Stimulated activated CD8-positive, alpha-beta memory T cell treated with anti-CD3 and anti-CD28 coated beads, Interleukin-4, amount 100 ng/mL, for 24 hours (primary cell): Measurements from ENCODE around the gene MINAR1.
"Not testable (repeated sequence)": the region's sequence is repeated elsewhere in the genome, so short reads cannot be mapped to it uniquely, and the experiment has no call there.

Experiments used
- DNase-seq: peaks from one replicate; pipeline ENCODE4 v3.0.0-alpha.2; 2020; ENCODE audit warnings: low read depth

The MINAR1 gene

DNA sequence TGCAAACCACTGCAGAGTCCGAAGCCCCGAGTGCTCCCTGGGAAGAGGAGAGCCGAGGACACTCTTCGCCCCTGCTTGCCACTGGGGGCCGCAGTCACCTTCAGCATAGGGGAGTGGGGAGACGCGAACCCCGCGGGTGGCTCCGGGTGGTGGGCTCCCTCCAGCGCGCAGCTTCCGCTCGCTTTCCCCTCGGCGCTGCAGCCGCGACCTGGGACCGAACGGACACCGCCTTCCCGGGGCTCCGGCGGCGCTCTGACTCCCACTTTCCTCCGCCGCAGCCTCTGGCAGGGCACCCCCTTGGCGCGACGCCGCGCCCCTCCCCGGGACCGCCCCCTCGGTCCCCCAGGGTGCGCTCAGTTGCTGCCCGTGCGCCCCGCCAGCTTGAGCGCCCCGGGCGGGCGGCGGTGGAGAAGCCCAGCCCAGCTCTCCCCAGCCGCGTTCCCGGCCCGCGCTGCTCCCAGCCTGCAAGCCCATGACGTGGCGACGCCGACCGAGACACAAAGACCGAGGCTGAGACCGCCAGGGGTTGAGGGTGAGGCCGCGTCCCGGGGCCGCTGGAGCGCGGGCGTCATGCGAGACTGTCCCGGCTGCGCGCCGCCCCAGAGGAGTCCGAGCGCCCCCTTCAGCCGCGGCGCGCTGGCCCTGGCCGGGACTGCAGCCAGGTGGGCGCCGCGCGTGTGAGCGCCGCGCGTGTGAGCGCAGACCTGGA lies at the start of gene MINAR1:
MINAR1 (plus strand) TSS at position 701 of the 709 bp plus-strand sequence. CDS start 23,812 bp downstream, outside the sequence.
- DNase-seq = no peak

- DNase-seq = no peak
Measured at GRCh38 chr15:79394231-79394630, 37.9 kb upstream of the MINAR1 start.

DNA sequence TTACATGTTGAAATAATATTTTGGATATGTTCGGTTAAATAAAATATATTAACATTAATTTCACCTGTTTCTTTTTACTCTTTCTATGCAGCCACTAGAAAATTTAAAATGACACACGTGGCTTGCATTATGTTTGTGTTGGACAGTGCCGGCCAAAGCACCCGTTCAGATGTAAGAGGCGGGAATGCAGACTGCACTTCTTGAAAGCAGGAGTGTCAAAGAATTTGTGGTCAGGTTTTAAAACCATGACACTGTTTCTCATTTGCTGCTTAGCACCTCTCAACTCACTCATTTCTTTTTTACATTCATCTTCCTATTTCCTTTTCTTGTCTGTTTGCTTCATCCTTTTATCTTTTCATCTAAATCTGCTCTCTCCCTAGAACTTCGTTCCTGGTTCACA lies 35.3 kb upstream of the MINAR1 start:
- DNase-seq = no peak

- DNase-seq = no peak
Measured at GRCh38 chr15:79397269-79397910, 34.7 kb upstream of the MINAR1 start.

- no peak for DNase-seq
Measured at GRCh38 chr15:79399606-79400005, 32.5 kb upstream of the MINAR1 start.

DNA sequence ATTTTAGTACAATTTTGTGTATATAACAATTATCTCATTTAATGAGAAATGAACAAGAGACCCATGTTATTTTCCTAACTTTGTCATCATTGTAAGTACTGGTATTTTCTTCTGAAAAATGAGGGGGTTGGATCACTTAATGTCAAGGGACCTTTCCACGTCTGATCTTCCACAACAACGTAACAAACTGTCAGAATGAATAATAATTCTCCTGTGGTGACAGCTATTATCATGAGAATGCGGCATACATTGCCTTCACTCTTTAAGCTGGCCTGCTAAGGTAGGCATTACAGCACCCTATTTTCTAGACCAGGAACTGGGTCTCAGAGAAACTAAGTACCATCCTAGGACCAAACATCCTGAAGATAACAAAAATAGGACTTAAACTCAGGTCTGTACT lies 31.5 kb upstream of the MINAR1 start:
- DNase-seq = no peak

GRCh38 chr15:79401301-79401700 lies 30.8 kb upstream of the MINAR1 start:
- no peak for DNase-seq

- DNase-seq = no peak
Measured at GRCh38 chr15:79402136-79402535, 30.0 kb upstream of the MINAR1 start.

DNA sequence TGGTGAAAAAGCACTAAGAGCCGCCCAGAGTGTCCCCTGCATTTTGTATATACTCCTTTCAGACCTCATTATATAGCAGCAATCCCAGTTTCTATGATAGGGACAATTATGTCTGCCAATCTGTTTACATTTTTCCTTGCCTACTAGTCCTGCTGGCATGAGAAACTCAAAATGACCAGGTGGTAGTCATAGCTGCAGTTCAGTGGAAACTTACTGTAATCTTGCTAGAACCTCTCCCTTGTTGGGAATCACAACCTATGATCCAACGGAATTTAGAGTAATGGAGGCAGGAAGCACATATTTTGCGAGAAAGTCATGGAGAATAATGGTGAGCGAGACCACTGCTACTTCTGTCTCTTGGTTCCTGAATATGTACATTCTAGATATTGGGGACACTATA lies 28.6 kb upstream of the MINAR1 start:
- DNase-seq = no peak

GRCh38 chr15:79406210-79406609 lies 25.9 kb upstream of the MINAR1 start:
- DNase-seq = no peak

DNA sequence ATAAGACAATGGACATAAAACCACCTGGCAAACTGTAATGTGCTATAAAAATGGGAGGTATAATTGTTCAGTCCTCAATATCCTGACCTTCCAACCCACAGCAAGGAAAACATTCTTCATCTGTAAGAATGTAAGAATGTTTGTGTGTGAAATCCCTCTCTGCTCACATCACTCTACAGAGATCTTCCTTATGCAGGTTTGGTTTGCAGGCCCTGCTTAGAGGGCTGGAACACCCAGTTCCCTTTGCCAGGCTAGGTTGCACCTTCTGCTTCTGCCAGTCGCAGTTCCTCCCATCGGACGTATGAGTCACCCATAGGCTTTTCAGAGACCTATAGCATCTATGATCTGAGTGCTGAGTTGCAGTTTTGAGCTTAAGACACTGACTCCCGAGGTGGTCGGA lies 24.1 kb upstream of the MINAR1 start:
- no peak for DNase-seq

GRCh38 chr15:79410237-79410636 lies 21.9 kb upstream of the MINAR1 start:
- no peak for DNase-seq

DNA sequence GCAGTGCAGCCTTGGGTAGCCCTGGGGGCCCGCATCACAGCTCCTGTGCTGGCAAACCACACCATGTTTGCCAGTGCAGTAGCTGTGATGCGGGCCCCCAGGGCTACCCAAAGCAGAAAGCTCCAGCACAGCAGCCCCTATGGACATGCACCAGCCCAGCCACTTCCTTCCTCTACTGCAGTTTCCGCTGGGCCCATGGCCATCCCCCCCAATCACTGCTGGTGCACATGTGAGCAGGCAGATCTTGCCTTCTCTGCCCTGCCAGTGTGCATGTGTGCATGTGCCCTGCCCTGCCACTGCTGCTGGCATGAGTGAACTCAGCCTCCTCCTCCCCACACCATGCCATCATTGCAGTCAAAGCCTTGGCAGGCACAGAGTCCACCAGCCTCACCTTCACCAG lies 20.1 kb upstream of the MINAR1 start:
- no peak for DNase-seq

DNA sequence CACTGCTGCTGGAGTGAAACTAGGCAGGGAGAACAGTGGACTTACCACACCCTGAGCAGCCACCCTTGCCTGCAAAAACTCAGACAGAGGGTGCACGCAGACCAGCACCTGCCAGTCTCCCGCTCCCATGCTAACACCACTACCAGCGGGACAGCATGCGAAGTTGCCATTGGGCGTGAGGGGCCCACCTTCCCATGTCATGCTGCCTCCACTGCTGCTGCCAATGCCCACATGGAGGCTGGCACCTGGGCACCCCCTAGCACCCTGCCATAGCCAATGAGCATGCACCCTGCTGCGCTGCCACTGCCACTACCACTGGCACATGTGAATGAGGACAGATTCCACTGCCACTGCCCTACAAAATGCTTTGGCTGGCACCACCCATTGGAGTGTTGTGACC lies 19.7 kb upstream of the MINAR1 start:
- no peak for DNase-seq

DNA sequence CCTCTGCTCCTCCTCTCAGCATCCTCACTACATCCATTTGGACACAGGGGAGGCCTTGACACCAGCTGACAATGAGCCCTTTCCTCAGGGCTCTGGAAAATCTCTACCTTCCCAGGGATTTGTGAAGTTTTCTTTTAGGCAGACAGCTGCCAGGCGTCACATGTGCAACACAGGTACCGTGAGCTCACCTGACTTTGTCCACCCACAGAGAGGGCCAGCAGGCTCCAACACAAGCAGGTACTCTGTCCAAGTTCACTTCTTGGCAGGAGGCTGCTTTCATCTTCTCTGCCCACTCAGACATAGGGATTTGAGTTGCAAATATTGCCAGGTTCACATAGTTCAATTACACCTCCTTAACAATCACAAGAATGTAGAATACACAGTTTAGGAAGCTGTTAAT lies 15.3 kb upstream of the MINAR1 start:
- DNase-seq = no peak

DNA sequence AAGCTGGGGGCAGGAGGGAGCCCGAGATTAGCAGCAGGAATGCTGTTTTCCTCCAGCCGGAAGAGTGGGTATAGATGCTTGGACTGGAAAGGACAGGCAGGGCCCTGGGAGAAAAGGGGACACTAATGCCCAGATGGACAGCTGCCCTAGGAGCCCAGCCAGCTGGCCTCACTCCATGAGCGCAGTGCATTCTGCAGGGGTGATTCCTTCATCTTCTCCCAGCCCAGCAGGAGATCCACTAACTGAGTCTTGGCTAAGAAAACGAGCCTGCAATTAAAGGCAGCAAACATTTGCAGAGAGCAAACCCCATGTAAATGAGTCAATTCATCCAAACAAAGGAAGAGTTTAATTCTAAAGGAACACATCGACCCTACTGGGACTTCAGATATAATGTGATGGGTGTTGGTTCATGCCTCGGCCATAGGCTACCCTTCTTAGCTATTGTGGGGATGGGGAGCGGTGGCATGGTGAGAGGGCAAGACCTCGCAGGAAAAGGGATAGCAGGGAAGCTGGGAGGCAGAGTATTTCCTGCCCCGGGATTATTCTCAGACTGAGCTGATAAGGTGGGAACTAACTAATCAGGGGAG lies 13.3 kb upstream of the MINAR1 start:
- DNase-seq = no peak

DNA sequence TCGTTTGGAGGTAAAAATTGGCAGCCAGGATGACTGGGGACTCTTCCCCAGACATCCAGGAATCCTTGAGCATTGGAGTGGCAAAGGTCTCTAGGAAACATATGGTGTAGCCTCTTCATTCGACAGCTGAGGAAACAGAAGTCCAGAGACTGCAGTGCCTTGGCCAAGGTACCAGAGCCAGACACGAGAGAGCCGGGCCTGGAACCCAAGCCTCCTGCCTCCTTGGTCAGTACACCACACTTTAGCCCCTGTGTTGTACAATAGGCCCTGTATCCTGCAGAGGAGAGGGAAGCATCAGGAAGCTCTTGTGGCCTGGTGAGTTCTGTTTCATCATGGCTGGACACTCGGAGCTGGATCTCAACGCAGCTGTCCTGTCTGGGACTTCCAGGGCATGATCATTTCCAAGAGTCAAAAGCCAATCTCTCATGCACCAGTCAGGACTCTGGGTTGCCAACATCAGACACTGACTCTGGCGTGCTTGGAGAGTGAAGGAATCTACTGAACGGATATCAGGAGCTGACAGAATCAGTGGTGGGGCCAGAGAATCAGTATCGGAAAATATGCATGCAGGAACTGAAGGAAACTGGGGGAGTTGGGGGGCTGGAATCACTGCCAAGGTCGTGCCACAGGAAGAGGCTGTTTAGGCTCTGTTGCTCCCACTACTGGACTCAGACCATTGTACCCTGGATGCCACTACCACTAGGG lies 6.4 kb upstream of the MINAR1 start:
- no peak for DNase-seq

DNA sequence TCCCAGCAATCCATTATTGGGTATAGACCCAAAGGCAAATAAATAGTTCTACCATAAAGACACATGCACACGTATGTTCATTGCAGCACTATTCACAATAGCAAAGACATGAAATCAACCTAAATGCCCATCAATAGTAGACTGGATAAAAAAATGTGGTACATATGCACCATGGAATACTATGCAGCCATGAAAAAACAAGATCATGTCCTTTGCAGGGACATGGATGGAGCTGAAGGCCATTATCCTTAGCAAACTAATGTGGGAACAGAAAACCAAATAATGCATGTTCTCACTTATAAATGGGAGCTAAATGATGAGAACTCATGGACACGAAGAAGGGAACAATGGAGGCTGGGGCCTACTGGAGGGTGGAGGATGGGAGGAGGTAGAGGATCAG lies 5.2 kb upstream of the MINAR1 start:
- not testable (repeated sequence) for DNase-seq

GRCh38 chr15:79427781-79428598 lies 4.1 kb upstream of the MINAR1 start:
- DNase-seq = no peak

GRCh38 chr15:79430901-79431635 lies 1.1 kb upstream of the MINAR1 start:
- DNase-seq = no peak
